ENCODE results near the gene CDYL2. TPM values are rescaled to one million over a fixed set of nuclear protein-coding genes. Genes with fewer than 3 reads are reported as not detected.

The CDYL2 gene
- polyA plus RNA-seq, 4 donors = 1.9 to 3.0 (median 2.8) TPM

- Histone ChIP-seq H3K4me1 (ENCODE audit: control insufficient read depth in 3 of 3, insufficient read depth in 2 of 3, low read depth in 1 of 3, low read length in 2 of 3) (no peaks in the 10 kb centered on the region), H3K9me3 (ENCODE audit: control insufficient read depth in 2 of 2, insufficient read depth in 1 of 2, low read depth in 1 of 2, low read length in 1 of 2) (peaks cover 0 to 7% of the 10 kb centered on the region in 2 donors), H3K27ac (ENCODE audit: low read depth in 1 of 3, low read length in 2 of 3) (no peak overlapping the region), H3K4me3 (ENCODE audit: low read depth in 1 of 3, low read length in 3 of 3) (no peak overlapping the region), H3K36me3 (ENCODE audit: control insufficient read depth in 3 of 3, insufficient read depth in 2 of 3, low read depth in 1 of 3, low read length in 3 of 3) (peaks cover 0 to 37% (median 4%) of the 10 kb centered on the region in 3 donors), H3K27me3 (ENCODE audit: control insufficient read depth in 3 of 3, insufficient read depth in 3 of 3, low read length in 3 of 3) (no peaks in the 10 kb centered on the region)
- FAIRE-seq = no peak
- no peak for DNase-seq
- WGBS, 3 donors = 92 to 96% (median 93%) methylated on average over 14 of the region's 14 CpGs
Measured at GRCh38 chr16:80618862-80619648, 185.3 kb downstream of the CDYL2 start.

GRCh38 chr16:80616362-80616761, 188.0 kb downstream of the CDYL2 start:
- H3K27ac ChIP-seq (ENCODE audit: low read depth in 1 of 3, low read length in 2 of 3) = no peak overlapping the region
- no peaks in the 10 kb centered on the region for H3K4me1 ChIP-seq (ENCODE audit: control insufficient read depth in 3 of 3, insufficient read depth in 2 of 3, low read depth in 1 of 3, low read length in 2 of 3)
- 95 to 100% (median 97%) methylated on average over 3 of the region's 3 CpGs for WGBS, 3 donors
- DNase-seq = no peak
- H3K27me3 ChIP-seq (ENCODE audit: control insufficient read depth in 3 of 3, insufficient read depth in 3 of 3, low read length in 3 of 3) = no peaks in the 10 kb centered on the region
- H3K4me3 ChIP-seq (ENCODE audit: low read depth in 1 of 3, low read length in 3 of 3) = no peak overlapping the region
- no peak for FAIRE-seq
- H3K9me3 ChIP-seq (ENCODE audit: control insufficient read depth in 2 of 2, insufficient read depth in 1 of 2, low read depth in 1 of 2, low read length in 1 of 2) = peaks cover 0 to 4% of the 10 kb centered on the region in 2 donors
- peaks cover 0 to 45% (median 7%) of the 10 kb centered on the region in 3 donors for H3K36me3 ChIP-seq (ENCODE audit: control insufficient read depth in 3 of 3, insufficient read depth in 2 of 3, low read depth in 1 of 3, low read length in 3 of 3)

- Histone ChIP-seq H3K9me3 (ENCODE audit: control insufficient read depth in 2 of 2, insufficient read depth in 1 of 2, low read depth in 1 of 2, low read length in 1 of 2) (peaks cover 0 to 4% of the 10 kb centered on the region in 2 donors), H3K27me3 (ENCODE audit: control insufficient read depth in 3 of 3, insufficient read depth in 3 of 3, low read length in 3 of 3) (no peaks in the 10 kb centered on the region), H3K4me3 (ENCODE audit: low read depth in 1 of 3, low read length in 3 of 3) (no peak overlapping the region), H3K27ac (ENCODE audit: low read depth in 1 of 3, low read length in 2 of 3) (no peak overlapping the region), H3K4me1 (ENCODE audit: control insufficient read depth in 3 of 3, insufficient read depth in 2 of 3, low read depth in 1 of 3, low read length in 2 of 3) (no peaks in the 10 kb centered on the region), H3K36me3 (ENCODE audit: control insufficient read depth in 3 of 3, insufficient read depth in 2 of 3, low read depth in 1 of 3, low read length in 3 of 3) (peaks cover 0 to 49% (median 7%) of the 10 kb centered on the region in 3 donors)
- no peak for FAIRE-seq
- 86 to 94% (median 92%) methylated on average over 12 of the region's 12 CpGs for WGBS, 3 donors
- DNase-seq = no peak
Measured at GRCh38 chr16:80615735-80616134, 188.7 kb downstream of the CDYL2 start.

GRCh38 chr16:80614908-80615671, 189.3 kb downstream of the CDYL2 start:
- FAIRE-seq (no peak), DNase-seq (no peak)
- Histone ChIP-seq H3K27ac (ENCODE audit: low read depth in 1 of 3, low read length in 2 of 3) (no peak overlapping the region), H3K4me3 (ENCODE audit: low read depth in 1 of 3, low read length in 3 of 3) (no peak overlapping the region), H3K27me3 (ENCODE audit: control insufficient read depth in 3 of 3, insufficient read depth in 3 of 3, low read length in 3 of 3) (no peaks in the 10 kb centered on the region), H3K4me1 (ENCODE audit: control insufficient read depth in 3 of 3, insufficient read depth in 2 of 3, low read depth in 1 of 3, low read length in 2 of 3) (no peaks in the 10 kb centered on the region), H3K36me3 (ENCODE audit: control insufficient read depth in 3 of 3, insufficient read depth in 2 of 3, low read depth in 1 of 3, low read length in 3 of 3) (peaks cover 0 to 50% (median 6%) of the 10 kb centered on the region in 3 donors), H3K9me3 (ENCODE audit: control insufficient read depth in 2 of 2, insufficient read depth in 1 of 2, low read depth in 1 of 2, low read length in 1 of 2) (peaks cover 0 to 4% of the 10 kb centered on the region in 2 donors)
- WGBS, 3 donors = 95 to 98% (median 96%) methylated on average over 12 of the region's 12 CpGs

GRCh38 chr16:80612461-80613017, 191.9 kb downstream of the CDYL2 start:
- no peaks in the 10 kb centered on the region for H3K4me1 ChIP-seq (ENCODE audit: control insufficient read depth in 3 of 3, insufficient read depth in 2 of 3, low read depth in 1 of 3, low read length in 2 of 3)
- DNase-seq (no peak), FAIRE-seq (no peak)
- no peak overlapping the region for H3K4me3 ChIP-seq (ENCODE audit: low read depth in 1 of 3, low read length in 3 of 3)
- WGBS, 3 donors = 91 to 99% (median 96%) methylated on average over 13 of the region's 13 CpGs
- H3K36me3 ChIP-seq (ENCODE audit: control insufficient read depth in 3 of 3, insufficient read depth in 2 of 3, low read depth in 1 of 3, low read length in 3 of 3) = peaks cover 0 to 43% (median 3%) of the 10 kb centered on the region in 3 donors
- no peaks in the 10 kb centered on the region for H3K27me3 ChIP-seq (ENCODE audit: control insufficient read depth in 3 of 3, insufficient read depth in 3 of 3, low read length in 3 of 3)
- peaks cover 0 to 4% of the 10 kb centered on the region in 2 donors for H3K9me3 ChIP-seq (ENCODE audit: control insufficient read depth in 2 of 2, insufficient read depth in 1 of 2, low read depth in 1 of 2, low read length in 1 of 2)
- H3K27ac ChIP-seq (ENCODE audit: low read depth in 1 of 3, low read length in 2 of 3) = no peak overlapping the region

GRCh38 chr16:80611930-80612327, 192.5 kb downstream of the CDYL2 start:
- Histone ChIP-seq H3K4me3 (ENCODE audit: low read depth in 1 of 3, low read length in 3 of 3) (no peak overlapping the region), H3K27ac (ENCODE audit: low read depth in 1 of 3, low read length in 2 of 3) (no peak overlapping the region), H3K27me3 (ENCODE audit: control insufficient read depth in 3 of 3, insufficient read depth in 3 of 3, low read length in 3 of 3) (no peaks in the 10 kb centered on the region), H3K4me1 (ENCODE audit: control insufficient read depth in 3 of 3, insufficient read depth in 2 of 3, low read depth in 1 of 3, low read length in 2 of 3) (no peaks in the 10 kb centered on the region), H3K36me3 (ENCODE audit: control insufficient read depth in 3 of 3, insufficient read depth in 2 of 3, low read depth in 1 of 3, low read length in 3 of 3) (peaks cover 0 to 46% (median 3%) of the 10 kb centered on the region in 3 donors), H3K9me3 (ENCODE audit: control insufficient read depth in 2 of 2, insufficient read depth in 1 of 2, low read depth in 1 of 2, low read length in 1 of 2) (peaks cover 0 to 4% of the 10 kb centered on the region in 2 donors)
- WGBS, 3 donors = 94 to 98% (median 95%) methylated on average over 11 of the region's 11 CpGs
- DNase-seq = no peak
- FAIRE-seq = no peak

GRCh38 chr16:80611171-80611929, 193.0 kb downstream of the CDYL2 start:
- no peak for DNase-seq
- H3K9me3 ChIP-seq (ENCODE audit: control insufficient read depth in 2 of 2, insufficient read depth in 1 of 2, low read depth in 1 of 2, low read length in 1 of 2) = peaks cover 0 to 4% of the 10 kb centered on the region in 2 donors

More at GRCh38 chr16:80611171-80611929, 193.0 kb downstream of the CDYL2 start:
- Histone ChIP-seq H3K36me3 (ENCODE audit: control insufficient read depth in 3 of 3, insufficient read depth in 2 of 3, low read depth in 1 of 3, low read length in 3 of 3) (peaks cover 0 to 45% (median 3%) of the 10 kb centered on the region in 3 donors), H3K4me1 (ENCODE audit: control insufficient read depth in 3 of 3, insufficient read depth in 2 of 3, low read depth in 1 of 3, low read length in 2 of 3) (no peaks in the 10 kb centered on the region), H3K4me3 (ENCODE audit: low read depth in 1 of 3, low read length in 3 of 3) (no peak overlapping the region), H3K27me3 (ENCODE audit: control insufficient read depth in 3 of 3, insufficient read depth in 3 of 3, low read length in 3 of 3) (no peaks in the 10 kb centered on the region), H3K27ac (ENCODE audit: low read depth in 1 of 3, low read length in 2 of 3) (no peak overlapping the region)
- FAIRE-seq = no peak
- WGBS, 3 donors = 91 to 94% (median 92%) methylated on average over 16 of the region's 16 CpGs
